HG03469 (cell line): ENCODE measurements around the gene PLPPR1.

Experiments used
- ATAC-seq: cut with Tn5 transposase; IDR thresholded peaks from one replicate; pipeline ENCODE4 v1.9.1; 2021; ENCODE audit warnings: mild to moderate bottlenecking, moderate library complexity, moderate number of reproducible peaks; ENCODE audit not compliant: unreplicated experiment

Gene PLPPR1

GRCh38 chr9:101047848-101048397 lies 19.4 kb downstream of the PLPPR1 start:
- no peak for ATAC-seq

DNA sequence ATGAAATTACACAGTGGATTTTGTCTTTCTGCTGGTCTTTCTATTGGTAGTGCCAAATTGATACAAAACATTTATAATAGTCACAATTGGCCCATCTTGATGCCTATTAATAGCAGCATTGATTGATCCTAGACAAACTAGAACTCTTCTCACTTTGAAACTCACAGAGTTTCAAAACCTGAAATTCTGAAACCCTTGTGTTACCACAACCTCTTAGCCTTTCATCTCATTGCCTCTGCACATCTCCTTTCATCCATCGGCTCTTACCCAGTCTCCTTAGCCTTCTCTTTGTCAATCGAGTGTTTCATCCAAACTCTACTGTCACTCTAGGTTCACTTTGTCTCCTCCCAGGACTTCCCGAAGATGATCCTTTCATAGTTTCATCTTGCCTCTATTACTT lies 22.1 kb downstream of the PLPPR1 start:
- ATAC-seq = no peak

DNA sequence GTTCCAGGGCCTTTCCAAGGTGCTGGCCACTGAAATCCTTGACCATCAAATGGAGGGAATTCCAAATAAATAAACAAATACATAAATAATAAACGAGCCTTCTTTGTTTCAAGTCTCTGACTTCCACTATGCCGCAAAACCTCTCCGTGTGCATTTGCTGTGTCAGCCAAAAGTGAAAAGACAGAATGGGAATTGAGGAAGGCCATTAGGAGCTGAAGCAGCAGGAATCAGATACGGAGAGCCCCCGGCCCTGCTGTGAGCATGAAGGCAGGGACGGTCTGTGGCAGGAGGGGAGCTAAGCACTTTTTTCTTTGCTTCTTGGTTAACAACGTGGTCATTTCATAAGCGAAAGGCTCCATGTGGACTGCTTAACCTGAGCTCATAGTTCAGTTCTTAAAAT lies 26.1 kb downstream of the PLPPR1 start:
- no peak for ATAC-seq

- ATAC-seq = no peak
Measured at GRCh38 chr9:101055516-101055915, 27.0 kb downstream of the PLPPR1 start.

DNA sequence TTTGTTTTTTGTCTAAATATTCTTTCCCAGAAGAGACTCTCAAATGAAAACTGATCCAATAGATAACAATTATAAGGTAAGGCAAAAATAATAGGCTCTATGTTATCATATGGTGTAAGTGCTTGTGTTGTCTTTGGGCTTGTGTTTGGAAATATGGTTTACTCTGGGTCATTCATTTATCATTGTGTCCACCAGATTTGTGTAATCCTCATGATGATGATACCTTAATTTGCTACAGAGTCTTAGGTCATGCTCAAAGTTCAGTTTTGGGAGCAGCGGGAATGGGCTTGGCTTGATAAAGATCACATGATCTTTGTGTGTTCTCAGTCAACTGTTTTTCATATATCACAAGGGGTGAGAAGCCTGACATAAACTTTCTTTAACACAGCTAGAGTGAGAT lies 34.2 kb downstream of the PLPPR1 start:
- no peak for ATAC-seq

- no peak for ATAC-seq
Measured at GRCh38 chr9:101063192-101063591, 34.7 kb downstream of the PLPPR1 start.

- ATAC-seq = no peak
Measured at GRCh38 chr9:101064206-101064605, 35.7 kb downstream of the PLPPR1 start.

DNA sequence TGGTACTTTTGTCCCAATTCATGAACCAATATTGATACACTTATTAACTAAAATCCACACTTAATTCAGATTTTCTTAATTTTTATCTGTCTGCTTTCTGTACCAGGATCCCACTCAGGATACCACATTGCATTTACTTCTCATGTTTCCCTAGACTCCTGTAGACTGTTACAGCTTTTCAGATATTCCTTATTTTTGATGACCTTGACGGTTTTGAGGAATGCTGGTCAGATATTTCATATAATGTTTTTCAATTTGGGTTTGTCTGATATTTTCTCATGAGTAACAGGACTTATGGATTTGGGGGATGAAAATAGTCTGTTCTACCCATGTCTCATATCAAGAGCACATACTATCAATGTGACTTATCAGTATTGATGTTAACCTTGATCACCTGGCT lies 37.4 kb downstream of the PLPPR1 start:
- ATAC-seq = no peak

DNA sequence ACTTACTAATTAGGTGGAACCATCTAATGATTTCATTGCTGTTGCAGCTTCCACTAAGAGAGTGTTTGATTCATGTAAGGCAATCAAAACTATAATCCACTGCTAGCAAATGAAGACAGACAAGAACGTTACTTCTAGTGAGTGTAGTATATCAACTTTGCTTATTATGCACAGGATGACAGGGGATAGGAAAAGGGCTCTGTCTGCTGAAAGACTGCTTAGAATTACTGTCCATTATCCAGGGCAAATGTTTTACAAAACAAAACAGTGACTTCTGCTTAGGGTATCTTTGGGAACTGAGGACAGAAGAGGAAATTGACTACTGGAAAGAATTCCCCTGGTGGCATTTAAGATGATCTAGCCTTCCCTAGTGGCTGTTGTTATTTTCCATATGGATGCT lies 40.2 kb downstream of the PLPPR1 start:
- ATAC-seq = no peak

DNA sequence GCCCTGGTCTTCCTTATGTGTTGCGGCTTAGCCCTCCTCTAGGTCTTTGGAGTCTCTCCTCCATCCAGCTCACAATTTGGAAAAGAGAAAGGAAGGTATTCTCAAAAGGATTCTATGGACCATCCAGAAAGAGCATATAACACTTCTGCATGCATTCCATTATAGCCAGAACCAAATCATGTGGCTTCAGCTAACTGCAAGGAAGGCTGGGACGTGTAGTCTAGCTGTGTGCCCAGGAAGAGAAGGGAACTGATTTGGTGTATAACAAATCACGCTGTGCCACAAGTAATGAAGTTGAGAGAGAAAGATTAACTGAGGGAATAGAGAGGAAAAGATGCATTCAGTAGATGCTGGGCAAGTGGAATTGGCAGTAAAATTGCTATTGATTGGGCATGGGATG lies 43.7 kb downstream of the PLPPR1 start:
- ATAC-seq = no peak

GRCh38 chr9:101073122-101073521 lies 44.6 kb downstream of the PLPPR1 start:
- no peak for ATAC-seq

DNA sequence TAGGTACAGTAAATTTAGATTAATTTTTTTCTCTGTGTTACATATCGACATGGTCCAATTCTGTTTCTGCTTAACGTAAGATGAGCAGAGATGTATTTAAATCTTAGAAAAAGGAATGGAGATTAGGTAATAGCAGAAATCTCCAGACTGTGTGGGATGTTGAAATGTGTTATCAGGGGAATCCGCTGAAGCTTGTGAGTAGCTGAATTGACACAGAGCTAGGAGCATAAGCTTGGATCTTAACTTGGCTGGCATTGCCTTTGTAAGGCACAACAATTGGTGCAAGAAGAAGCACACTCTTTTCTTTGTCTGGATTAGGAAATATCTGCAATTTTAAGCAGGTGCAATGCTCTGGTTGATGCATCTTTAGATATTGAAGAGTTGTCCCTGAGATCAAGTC lies 53.1 kb downstream of the PLPPR1 start:
- no peak for ATAC-seq

DNA sequence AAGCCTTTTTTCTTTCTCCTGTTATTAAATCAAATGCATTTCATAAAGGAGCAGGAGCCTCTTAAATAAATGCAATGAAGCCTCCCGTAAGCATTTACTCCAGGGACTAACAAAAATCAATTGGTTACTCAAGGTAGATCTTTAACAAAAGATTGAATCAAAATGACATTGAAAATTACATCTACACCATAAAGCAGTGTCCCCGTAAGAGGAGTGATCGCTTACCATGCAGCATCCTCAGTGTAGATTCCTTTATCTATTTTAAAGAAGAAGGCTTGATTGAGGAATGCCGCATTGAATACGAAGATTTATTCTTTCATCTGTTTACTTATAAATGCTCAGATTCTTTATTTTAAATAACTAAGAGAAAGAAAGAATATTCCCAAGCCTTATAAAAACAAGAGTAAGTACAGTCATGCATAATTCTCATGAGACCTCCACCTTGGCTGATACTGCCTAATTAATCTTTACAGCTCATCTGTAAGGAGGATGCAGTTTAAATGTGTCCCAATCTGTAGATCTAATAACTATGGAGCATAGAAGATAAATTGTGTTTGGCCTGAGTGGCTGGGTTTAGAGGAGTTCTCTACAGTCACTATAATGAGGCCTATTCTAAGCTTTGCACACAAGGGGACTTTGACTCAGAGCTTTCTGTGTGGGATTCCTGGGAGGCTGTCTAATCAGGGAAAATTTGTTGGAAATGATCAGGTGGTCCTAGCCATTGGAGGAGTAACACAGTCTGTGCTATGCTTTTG lies 55.1 kb downstream of the PLPPR1 start:
- ATAC-seq = no peak

- no peak for ATAC-seq
Measured at GRCh38 chr9:101087426-101087825, 58.9 kb downstream of the PLPPR1 start.

GRCh38 chr9:101092922-101093321 lies 64.4 kb downstream of the PLPPR1 start:
- no peak for ATAC-seq

- no peak for ATAC-seq
Measured at GRCh38 chr9:101093620-101094019, 65.1 kb downstream of the PLPPR1 start.

GRCh38 chr9:101094686-101095085 lies 66.2 kb downstream of the PLPPR1 start:
- no peak for ATAC-seq

DNA sequence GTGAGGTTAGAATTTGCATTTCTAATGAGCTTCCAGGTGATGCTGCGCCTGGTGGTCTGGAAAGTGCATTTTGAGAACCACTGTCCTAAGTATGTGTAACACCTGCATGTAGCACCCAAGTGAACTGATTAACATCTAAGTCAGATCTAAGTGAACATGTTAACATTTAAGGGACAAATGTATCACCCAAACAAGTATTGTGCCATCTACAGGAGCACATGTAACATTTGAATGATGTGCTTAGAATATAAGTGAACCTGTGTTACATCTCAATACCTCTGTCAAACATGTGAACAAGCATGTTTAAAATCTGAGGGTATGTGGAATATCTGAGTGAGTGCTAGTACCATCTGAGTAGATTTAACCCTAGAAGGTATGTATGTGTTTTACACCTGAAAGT lies 68.7 kb downstream of the PLPPR1 start:
- no peak for ATAC-seq

DNA sequence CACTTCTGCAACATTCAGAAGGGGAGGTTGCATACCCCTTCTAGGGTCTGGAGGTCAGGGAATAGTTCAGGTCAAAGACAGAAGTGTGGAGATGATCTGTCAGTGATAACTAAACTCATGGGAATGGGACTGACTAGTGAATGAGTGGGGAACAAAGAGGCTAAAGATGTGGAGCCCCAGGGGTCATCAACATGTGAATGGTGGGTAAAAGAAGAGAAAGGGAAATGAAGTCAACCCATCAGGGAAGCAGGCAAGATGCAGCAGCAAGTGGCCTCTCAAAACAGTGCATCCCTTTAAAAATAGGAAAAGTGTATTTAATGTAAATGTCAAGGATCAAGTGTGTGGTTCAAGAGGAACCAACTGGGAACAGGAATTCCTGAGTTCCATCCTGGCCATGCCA lies 69.9 kb downstream of the PLPPR1 start:
- ATAC-seq = no peak

DNA sequence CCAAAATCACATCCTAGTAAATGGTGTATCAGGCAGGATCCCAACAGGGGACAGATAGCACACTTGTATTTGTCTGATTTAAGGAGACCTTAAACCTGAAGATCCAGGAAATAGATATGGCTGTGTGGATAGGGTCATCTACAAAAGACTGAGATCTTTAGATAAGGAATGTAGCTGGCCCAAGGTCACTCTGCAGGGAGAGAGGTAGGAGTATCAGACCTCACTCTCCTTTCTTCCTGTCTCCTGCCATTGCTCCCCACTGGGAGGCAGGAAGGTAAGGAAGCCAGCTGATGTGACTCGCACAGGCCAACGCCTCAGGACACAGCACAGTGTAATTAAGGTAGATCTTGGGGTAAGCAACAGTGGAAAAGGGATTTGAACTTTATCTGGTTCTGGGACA lies 85.8 kb downstream of the PLPPR1 start:
- no peak for ATAC-seq

DNA sequence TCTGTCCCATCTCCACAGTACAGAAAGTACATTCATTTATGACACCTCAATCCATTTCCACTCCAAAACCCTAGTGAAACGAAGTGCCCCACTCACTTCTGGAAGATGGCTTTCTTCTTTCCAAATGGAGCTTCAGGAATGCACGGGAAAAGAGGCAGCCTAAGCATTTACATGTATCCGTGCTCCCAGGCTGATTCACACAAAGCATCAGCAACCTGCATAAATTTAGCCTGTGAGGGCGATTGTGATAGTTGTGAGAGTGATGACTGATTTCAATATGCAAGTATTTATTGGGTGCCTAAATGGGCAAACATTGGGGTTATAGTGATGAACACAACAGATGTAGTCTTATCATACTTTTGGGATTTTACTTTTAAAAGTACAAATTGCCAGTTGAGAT lies 86.6 kb downstream of the PLPPR1 start:
- no peak for ATAC-seq

GRCh38 chr9:101117161-101117560 lies 88.6 kb downstream of the PLPPR1 start:
- no peak for ATAC-seq
